ENCODE measurements around the gene MDH1. TPM values are rescaled to one million over a fixed set of nuclear protein-coding genes. Genes with fewer than 3 reads are reported as not detected.
"Not testable (repeated sequence)": the region's sequence is repeated elsewhere in the genome, so short reads cannot be mapped to it uniquely, and the experiment has no call there.

Gene MDH1
- total RNA-seq, result 100 to 1,000 TPM; 225 to 366 TPM
- 100 to 1,000 TPM; 436 to 458 TPM for polyA plus RNA-seq (ENCODE audit: insufficient read length in 2 of 2)
- long read RNA-seq, donor 1, transcript MDH1-213 (4 exons, 893 nt), result minor isoform, 19 of 351 reads
- long read RNA-seq, donor 1, transcript MDH1-201 (9 exons, 1,650 nt), result major isoform, 205 of 351 reads
- long read RNA-seq, donor 1, transcript MDH1-214 (2 exons, 552 nt), result minor isoform, 16 of 351 reads
- long read RNA-seq, donor 1, partial matches to known transcripts, result 99 of 351 reads
- long read RNA-seq, donor 1, other reads (novel, unspliced or antisense), result 7 of 351 reads
- long read RNA-seq, donor 2, transcript MDH1-201 (9 exons, 1,650 nt), result major isoform, 48 of 72 reads
- long read RNA-seq, donor 2, transcript MDH1-213 (4 exons, 893 nt), result minor isoform, 9 of 72 reads
- long read RNA-seq, donor 2, partial matches to known transcripts, result 13 of 72 reads
- long read RNA-seq, donor 2, other reads (novel, unspliced or antisense), result 0 of 72 reads
- long read RNA-seq, donor 3, transcript MDH1-201 (9 exons, 1,650 nt), result major isoform, 58 of 99 reads
- long read RNA-seq, donor 3, transcript MDH1-213 (4 exons, 893 nt), result minor isoform, 10 of 99 reads
- long read RNA-seq, donor 3, partial matches to known transcripts, result 29 of 99 reads
- long read RNA-seq, donor 3, other reads (novel, unspliced or antisense), result 0 of 99 reads
- long read RNA-seq, donor 4, transcript MDH1-214 (2 exons, 552 nt), result minor isoform, 8 of 186 reads
- long read RNA-seq, donor 4, transcript MDH1-201 (9 exons, 1,650 nt), result major isoform, 106 of 186 reads
- long read RNA-seq, donor 4, transcript MDH1-213 (4 exons, 893 nt), result minor isoform, 5 of 186 reads
- long read RNA-seq, donor 4, partial matches to known transcripts, result 64 of 186 reads
- long read RNA-seq, donor 4, other reads (novel, unspliced or antisense), result 0 of 186 reads

DNA sequence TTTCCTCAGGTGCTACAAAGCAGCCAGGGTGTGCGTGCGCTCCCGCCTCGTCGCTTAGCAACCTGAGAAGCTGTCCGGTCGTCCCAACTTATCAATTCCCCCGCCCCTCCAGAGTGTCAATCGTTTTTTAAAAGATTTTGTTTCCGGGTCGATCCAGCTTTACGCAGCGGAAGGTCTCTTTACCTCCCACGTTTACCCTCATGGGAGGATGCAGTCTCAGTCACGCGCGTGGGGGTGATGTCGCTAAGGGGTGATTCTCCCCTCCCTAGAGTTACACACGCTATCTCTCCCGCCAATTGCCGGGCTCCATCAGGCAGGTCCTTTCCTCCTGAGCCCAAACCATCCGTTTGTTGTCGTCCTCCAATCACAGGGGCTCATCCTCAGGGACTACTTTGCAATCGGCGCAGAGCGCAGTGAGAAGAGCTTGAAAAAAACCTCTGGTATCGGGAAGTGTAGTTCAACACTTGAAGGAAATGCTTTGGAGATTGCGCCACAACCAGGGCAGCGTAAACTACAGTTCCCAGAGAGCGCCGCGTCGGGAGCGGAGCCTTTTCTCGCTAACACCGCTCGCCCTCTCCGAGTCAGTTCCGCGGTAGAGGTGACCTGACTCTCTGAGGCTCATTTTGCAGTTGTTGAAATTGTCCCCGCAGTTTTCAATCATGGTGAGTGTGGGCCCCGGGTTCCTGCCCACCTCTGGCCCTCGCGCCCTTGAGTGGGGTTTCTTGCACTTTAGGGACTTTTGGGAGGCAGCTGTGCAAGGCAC is at the start of gene MDH1, which contains the start of gene WDPCP:
TSS of gene MDH1 (plus strand) at position 579 of the 763 bp plus-strand sequence. CDS start at position 660, 81 bp downstream.
TSS of gene WDPCP (minus strand) at position 93 of the 763 bp plus-strand sequence. CDS start 206 bp downstream, outside the sequence.
- no peaks in the 10 kb centered on the region for H3K27me3 ChIP-seq (ENCODE audit: control insufficient read depth, insufficient read depth, low read length)
- H3K4me1 ChIP-seq (ENCODE audit: control insufficient read depth, insufficient read depth, low read length), result peaks cover 7% of the 10 kb centered on the region
- H3K36me3 ChIP-seq (ENCODE audit: control insufficient read depth, insufficient read depth, low read length), result no peaks in the 10 kb centered on the region
- DNase-seq (ENCODE audit: low read depth in 4 of 6, low spot score in 6 of 6), result peak; percentile 94 to 99 (median 98)
- H3K9me3 ChIP-seq (ENCODE audit: control insufficient read depth, insufficient read depth, low read length), result no peaks in the 10 kb centered on the region
- peak within 1 kb of the TSS; percentile 99 for H3K4me3 ChIP-seq (ENCODE audit: low read depth, low read length)
- H3K27ac ChIP-seq (ENCODE audit: low read depth, low read length), result peak within 1 kb of the TSS; percentile 97
- under 1% methylated on average over 40 of the region's 44 CpGs for WGBS (ENCODE audit: insufficient coverage)

DNA sequence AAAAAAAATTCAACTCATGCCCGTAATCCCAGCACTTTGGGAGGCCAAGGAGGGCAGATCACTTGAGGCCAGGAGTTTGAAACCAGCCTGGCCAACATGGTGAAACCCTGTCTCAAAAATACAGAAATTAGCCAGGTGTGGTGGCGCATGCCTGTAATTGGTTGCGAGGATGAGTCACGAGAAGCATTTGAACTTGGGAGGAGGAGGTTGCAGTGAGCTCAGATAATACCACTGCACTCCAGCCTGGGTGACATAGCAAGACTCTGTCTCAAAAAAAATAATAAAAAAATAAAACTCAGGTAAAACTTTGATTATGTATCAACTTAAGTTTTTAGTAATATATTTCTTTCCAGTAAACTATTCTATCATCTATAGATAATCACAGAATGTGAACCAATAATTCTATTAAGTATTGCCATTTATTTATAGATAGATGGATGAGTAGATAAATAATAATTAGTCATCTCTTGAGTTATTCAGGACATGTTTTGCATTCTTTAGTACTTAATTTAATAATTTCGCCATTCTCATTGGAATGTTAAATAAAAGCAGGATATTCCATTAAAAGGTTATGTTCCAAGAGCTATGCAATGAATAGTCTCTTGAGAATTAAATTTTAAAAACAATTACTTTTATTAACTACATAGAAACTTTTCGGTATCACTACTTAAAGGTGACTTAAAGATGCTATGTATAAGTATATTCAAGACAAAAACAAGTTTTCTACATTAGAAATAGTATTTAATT is 49.2 kb upstream of the MDH1 start:
- no peak overlapping the region for H3K4me3 ChIP-seq (ENCODE audit: low read depth, low read length)
- no peak overlapping the region for H3K27ac ChIP-seq (ENCODE audit: low read depth, low read length)
- H3K36me3 ChIP-seq (ENCODE audit: control insufficient read depth, insufficient read depth, low read length), result no peaks in the 10 kb centered on the region
- 100% methylated on average over 2 of the region's 6 CpGs for WGBS (ENCODE audit: insufficient coverage)
- H3K27me3 ChIP-seq (ENCODE audit: control insufficient read depth, insufficient read depth, low read length), result no peaks in the 10 kb centered on the region
- no peaks in the 10 kb centered on the region for H3K4me1 ChIP-seq (ENCODE audit: control insufficient read depth, insufficient read depth, low read length)
- H3K9me3 ChIP-seq (ENCODE audit: control insufficient read depth, insufficient read depth, low read length), result no peaks in the 10 kb centered on the region
- DNase-seq (ENCODE audit: low read depth in 4 of 6, low spot score in 6 of 6), result no peak

DNA sequence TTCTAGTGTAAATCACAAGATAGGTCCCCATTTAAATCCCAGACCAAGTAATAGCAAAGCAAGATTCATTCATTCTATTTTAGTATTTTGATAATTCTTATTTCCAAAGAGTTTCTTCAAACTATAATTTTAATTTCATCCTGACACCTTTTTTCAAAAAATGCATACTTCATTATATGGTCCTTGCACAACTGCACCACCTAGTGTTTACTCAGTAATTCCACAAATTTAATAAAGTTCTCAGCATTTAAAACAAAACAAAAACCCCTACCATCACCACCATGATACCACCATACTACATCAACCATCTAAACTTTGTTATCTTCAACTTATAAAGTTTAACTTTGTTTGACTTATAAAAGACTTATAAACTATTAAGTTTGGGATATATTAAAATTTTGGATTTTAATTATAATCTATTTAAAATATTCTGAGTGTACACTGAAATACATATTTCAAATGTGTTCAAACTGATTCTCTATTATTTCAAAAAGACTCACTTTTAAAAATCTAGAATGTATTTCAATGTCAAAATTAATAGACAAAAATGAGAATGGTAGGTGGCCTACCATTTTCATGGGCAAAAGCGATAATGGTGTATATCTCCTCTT is 44.6 kb upstream of the MDH1 start:
- DNase-seq (ENCODE audit: low read depth in 4 of 6, low spot score in 6 of 6), result peak in 2 of 6 donors; percentile 15 to 28
- Histone ChIP-seq H3K4me3 (ENCODE audit: low read depth, low read length) (no peak overlapping the region), H3K4me1 (ENCODE audit: control insufficient read depth, insufficient read depth, low read length) (no peaks in the 10 kb centered on the region), H3K27ac (ENCODE audit: low read depth, low read length) (no peak overlapping the region), H3K27me3 (ENCODE audit: control insufficient read depth, insufficient read depth, low read length) (no peaks in the 10 kb centered on the region), H3K9me3 (ENCODE audit: control insufficient read depth, insufficient read depth, low read length) (no peaks in the 10 kb centered on the region), H3K36me3 (ENCODE audit: control insufficient read depth, insufficient read depth, low read length) (no peaks in the 10 kb centered on the region)
- no CpG with 5 or more reads among the region's 1 CpG for WGBS (ENCODE audit: insufficient coverage)

DNA sequence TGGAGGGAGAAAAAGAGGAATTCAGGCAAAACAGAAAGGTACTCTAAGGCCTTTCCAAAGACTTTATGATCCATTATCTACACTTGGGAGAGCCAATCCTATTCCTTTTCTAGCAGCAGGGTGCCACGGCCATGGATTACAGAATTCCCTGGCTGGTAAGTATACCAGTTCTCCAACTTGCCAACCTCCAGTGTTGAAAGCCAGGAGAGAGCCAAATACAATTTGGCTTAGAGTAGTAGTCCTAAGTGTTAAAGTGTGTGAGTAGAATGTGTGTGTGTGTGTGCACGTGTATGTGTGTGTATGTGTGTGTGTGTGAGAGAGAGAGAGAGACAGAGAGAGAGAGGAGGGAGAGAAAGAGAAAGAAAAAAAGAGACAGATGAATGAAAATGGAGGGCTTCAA is 43.7 kb upstream of the MDH1 start:
- Histone ChIP-seq H3K9me3 (ENCODE audit: control insufficient read depth, insufficient read depth, low read length) (no peaks in the 10 kb centered on the region), H3K36me3 (ENCODE audit: control insufficient read depth, insufficient read depth, low read length) (no peaks in the 10 kb centered on the region), H3K4me1 (ENCODE audit: control insufficient read depth, insufficient read depth, low read length) (no peaks in the 10 kb centered on the region), H3K27me3 (ENCODE audit: control insufficient read depth, insufficient read depth, low read length) (no peaks in the 10 kb centered on the region), H3K27ac (ENCODE audit: low read depth, low read length) (no peak overlapping the region), H3K4me3 (ENCODE audit: low read depth, low read length) (no peak overlapping the region)
- WGBS (ENCODE audit: insufficient coverage), result 69% methylated on average over 2 of the region's 2 CpGs
- peak in 1 of 6 donors; percentile 24 for DNase-seq (ENCODE audit: low read depth in 4 of 6, low spot score in 6 of 6)

DNA sequence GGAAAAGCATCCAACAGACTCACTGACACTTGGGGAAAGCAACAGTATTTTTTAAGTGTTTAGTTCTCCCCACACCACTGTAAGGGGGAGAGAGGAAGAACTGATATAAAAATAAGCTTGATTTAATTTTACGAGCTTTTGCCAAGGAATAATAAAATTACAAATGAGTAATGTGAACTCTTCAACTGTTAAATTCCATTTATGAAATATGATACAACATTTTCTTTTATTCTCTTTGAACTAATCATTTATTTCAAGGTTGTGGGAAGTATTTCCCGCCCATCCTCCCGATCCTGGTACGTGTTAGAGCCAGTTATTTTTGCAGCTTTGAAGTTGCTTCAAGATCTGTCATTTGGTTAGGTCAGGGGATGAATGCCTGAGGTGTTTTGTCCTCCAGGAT is 35.7 kb upstream of the MDH1 start:
- Histone ChIP-seq H3K27me3 (ENCODE audit: control insufficient read depth, insufficient read depth, low read length) (no peaks in the 10 kb centered on the region), H3K9me3 (ENCODE audit: control insufficient read depth, insufficient read depth, low read length) (peaks cover 3% of the 10 kb centered on the region), H3K36me3 (ENCODE audit: control insufficient read depth, insufficient read depth, low read length) (peaks cover 5% of the 10 kb centered on the region), H3K4me3 (ENCODE audit: low read depth, low read length) (no peak overlapping the region), H3K4me1 (ENCODE audit: control insufficient read depth, insufficient read depth, low read length) (no peaks in the 10 kb centered on the region), H3K27ac (ENCODE audit: low read depth, low read length) (no peak overlapping the region)
- no peak for DNase-seq (ENCODE audit: low read depth in 4 of 6, low spot score in 6 of 6)
- WGBS (ENCODE audit: insufficient coverage), result no CpG with 5 or more reads among the region's 4 CpGs

DNA sequence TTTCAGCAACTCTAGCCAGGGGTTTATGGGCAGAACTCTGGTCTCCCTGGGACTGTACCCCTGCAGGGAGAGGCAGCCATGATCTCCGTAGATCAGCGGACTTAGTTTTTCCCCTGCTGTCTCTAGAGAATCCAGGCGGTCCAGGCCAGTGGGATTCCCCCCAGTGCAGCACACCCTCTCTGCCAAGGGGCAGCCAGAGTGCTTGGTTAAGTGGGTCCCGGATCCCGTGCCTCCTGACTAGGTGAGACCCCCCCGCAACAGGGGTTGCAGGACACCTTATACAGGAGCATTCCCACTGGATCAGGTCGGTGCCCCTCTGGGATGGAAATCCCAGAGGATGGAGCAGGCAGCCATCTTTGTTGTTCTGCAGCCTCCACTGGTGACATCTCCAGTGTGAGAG is 33.5 kb upstream of the MDH1 start:
- no peaks in the 10 kb centered on the region for H3K27me3 ChIP-seq (ENCODE audit: control insufficient read depth, insufficient read depth, low read length)
- H3K36me3 ChIP-seq (ENCODE audit: control insufficient read depth, insufficient read depth, low read length), result peaks cover 5% of the 10 kb centered on the region
- peaks cover 3% of the 10 kb centered on the region for H3K9me3 ChIP-seq (ENCODE audit: control insufficient read depth, insufficient read depth, low read length)
- H3K4me3 ChIP-seq (ENCODE audit: low read depth, low read length), result no peak overlapping the region
- 95% methylated on average over 7 of the region's 7 CpGs for WGBS (ENCODE audit: insufficient coverage)
- no peaks in the 10 kb centered on the region for H3K4me1 ChIP-seq (ENCODE audit: control insufficient read depth, insufficient read depth, low read length)
- DNase-seq (ENCODE audit: low read depth in 4 of 6, low spot score in 6 of 6), result no peak
- H3K27ac ChIP-seq (ENCODE audit: low read depth, low read length), result no peak overlapping the region

DNA sequence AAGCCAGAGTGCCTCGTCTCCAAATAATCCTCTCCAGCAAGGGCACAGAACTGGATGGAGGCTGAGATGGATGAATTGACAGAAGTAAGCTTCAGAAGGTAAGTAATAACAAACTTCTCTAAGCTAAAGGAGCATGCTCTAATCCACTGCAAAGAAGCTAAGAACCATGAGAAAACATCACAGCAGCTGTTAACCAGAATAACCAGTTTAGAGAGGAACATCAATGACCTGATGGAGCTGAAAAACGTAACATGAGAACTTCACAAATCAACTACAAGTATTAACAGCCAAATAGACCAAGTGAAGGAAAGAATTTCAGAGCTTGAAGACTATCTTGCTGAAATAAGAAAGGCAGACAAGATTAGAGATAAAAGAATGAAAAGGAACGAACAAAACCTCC is 32.8 kb upstream of the MDH1 start:
- no CpG with 5 or more reads among the region's 3 CpGs for WGBS (ENCODE audit: insufficient coverage)
- Histone ChIP-seq H3K36me3 (ENCODE audit: control insufficient read depth, insufficient read depth, low read length) (peaks cover 5% of the 10 kb centered on the region), H3K4me1 (ENCODE audit: control insufficient read depth, insufficient read depth, low read length) (no peaks in the 10 kb centered on the region), H3K27me3 (ENCODE audit: control insufficient read depth, insufficient read depth, low read length) (no peaks in the 10 kb centered on the region), H3K27ac (ENCODE audit: low read depth, low read length) (no peak overlapping the region), H3K9me3 (ENCODE audit: control insufficient read depth, insufficient read depth, low read length) (peaks cover 3% of the 10 kb centered on the region), H3K4me3 (ENCODE audit: low read depth, low read length) (no peak overlapping the region)
- DNase-seq (ENCODE audit: low read depth in 4 of 6, low spot score in 6 of 6), result no peak

DNA sequence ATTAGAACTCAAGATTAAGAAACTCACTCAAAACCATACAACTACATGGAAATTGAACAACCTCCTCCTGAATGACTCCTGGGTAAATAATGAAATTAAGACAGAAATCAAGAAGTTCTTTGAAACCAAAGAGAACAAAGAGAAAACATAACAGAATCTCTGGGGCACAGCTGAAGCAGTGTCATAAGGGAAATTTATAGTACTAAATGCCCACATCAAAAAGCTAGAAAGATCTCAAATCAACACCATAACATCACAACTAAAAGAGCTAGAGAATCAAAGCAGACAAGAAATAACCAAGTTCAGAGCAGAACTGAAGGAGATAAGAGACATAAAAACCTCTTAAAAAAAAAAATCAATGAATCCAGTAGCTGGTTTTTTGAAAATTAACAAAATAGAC is 30.9 kb upstream of the MDH1 start:
- DNase-seq (ENCODE audit: low read depth in 4 of 6, low spot score in 6 of 6); H3K27me3 ChIP-seq (ENCODE audit: control insufficient read depth, insufficient read depth, low read length); H3K4me1 ChIP-seq (ENCODE audit: control insufficient read depth, insufficient read depth, low read length); H3K27ac ChIP-seq (ENCODE audit: low read depth, low read length); H3K4me3 ChIP-seq (ENCODE audit: low read depth, low read length); H3K36me3 ChIP-seq (ENCODE audit: control insufficient read depth, insufficient read depth, low read length); H3K9me3 ChIP-seq (ENCODE audit: control insufficient read depth, insufficient read depth, low read length): not testable (repeated sequence)
